Activated CD8-positive, alpha-beta memory T cell treated with anti-CD3 and anti-CD28 coated beads, Interleukin-2, amount 50 U/mL, for 1 hour (primary cell): ENCODE measurements around the gene BLOC1S5.
"Not testable (repeated sequence)": the region's sequence is repeated elsewhere in the genome, so short reads cannot be mapped to it uniquely, and the experiment has no call there.

Source experiments
- DNase-seq: peaks from one replicate; pipeline ENCODE4 v3.0.0-alpha.2; 2020; ENCODE audit errors: extremely low read depth

Gene BLOC1S5

DNA sequence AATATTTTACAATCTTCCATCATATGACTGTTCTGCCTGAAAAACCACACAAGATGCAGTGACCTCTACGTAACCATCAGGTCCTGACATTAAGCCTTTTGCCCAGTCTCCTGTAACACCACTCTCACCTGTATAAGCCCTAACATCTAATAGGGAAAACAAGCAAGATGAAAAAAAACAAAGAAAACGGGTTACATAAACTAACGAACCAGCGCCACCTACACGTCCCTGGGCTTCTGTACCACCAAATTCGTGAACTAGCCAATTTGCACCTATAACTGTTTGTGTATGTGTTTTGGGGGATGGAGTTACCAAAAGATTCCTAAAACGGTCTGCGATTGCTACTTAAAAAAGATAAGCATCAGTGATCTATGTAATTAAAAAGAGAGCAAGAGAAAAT, 70.2 kb downstream of the BLOC1S5 start:
- DNase-seq = no peak

DNA sequence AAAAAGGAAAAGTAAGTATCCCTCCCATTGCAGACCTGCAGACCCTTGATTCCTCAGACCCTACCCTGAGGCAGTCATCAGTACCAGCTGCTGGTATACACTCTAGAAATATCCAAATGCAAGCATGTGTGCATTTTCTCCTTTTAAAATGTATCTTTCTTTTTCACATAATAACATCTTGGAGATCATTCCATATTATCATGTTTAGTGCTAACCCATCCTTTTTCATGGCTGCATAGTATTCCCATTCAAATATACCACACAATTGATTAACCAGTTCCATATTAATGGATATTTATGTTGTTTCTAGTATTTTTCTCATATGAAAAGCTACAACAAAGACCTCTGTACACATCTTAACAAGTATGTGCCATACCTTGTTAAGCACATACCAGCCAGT, 70.8 kb downstream of the BLOC1S5 start:
- DNase-seq = no peak

DNA sequence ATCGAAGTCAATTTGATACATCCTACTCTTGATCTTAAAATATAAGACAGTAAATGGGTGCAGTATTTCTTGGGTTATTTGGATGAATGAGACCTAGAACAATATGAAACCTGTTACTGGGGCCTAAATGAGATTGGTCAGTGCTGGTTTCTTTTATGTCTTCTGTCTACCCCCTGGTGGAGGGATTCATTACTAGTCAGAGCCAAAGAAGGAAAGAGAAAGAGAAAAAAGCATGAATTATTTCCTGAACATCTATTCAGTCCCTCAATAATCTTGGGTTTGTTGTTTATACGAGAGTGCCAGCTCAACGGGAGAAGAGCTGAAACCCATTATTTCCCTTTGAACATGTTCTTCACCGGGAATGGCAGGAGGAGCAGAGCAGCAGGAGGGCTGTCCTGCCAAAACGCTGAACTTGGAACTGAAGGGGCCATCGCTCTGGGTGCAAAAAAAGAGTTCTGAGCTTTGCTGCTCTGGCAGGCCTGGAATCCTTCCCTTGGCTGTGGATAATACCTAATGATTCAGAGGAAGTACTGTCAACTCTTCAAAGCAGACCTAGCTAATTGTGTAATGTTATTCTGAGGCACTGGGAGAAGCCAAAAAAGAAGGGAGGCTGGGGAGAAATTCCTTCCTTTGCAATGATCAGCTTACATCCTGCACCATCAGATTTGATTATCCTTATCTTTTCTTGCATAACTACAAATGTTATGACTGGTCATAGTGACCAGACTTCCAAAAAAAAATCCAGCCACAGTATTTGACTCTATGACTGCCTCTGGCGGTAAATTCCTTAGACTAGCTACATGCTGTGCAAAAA, 72.0 kb downstream of the BLOC1S5 start:
- DNase-seq = no peak

DNA sequence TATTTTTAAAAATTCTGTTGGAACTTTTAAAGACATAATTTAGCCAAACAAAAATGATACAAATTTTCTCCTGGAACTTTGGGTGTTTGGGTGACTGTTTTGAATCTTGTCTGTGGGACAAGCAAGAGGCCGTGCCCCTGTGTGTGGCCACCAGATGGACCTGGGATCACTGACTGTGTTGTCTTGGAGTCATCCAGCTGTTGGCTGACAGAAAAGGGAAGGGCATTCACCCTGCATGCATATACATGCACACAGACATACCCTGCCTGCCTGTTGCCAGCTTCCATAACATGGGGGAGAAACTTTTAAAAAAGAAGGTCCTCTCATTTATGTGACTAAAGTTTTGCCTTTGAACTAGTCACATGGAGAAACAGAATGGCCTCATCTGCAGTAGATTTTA, 72.7 kb downstream of the BLOC1S5 start:
- DNase-seq = no peak

DNA sequence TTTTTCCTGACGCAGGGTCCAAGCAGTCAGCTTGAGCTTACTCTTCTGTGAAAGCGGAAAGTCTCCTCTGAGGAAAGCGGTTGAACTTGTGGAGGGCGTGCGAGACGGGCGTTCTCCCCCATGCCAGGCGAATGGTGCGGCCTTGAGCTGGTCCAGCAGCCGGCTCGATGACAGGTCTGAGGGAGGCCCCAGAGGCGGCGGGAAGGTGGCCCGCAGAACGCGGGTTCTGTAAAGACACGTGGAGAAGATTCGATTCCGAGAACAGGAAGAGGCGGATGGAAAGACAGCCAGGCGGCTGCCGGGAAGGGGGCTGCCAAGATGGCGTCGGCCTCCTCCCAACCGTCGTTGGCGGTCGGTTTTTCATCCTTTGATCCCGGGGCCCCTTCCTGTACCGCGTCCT, 78.0 kb downstream of the BLOC1S5 start:
- DNase-seq = no peak

DNA sequence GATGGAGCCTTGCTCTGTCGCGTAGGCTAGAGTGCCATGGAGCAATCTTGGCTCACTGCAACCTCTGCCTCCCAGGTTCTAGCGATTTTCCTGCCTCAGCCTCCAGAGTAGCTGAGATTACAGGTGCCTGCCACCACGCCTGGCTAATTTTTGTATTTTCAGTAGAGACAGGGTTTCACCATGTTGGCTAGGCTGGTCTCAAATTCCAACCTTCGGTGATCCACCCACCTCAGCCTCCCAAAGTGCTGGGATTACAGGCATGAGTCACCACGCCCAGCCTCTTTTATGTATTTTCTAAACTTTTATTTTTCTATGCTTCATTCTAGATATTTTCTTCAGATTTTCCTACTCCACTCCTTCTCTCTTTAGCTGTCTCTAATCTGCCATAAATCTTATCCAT, 80.2 kb downstream of the BLOC1S5 start:
- DNase-seq = not testable (repeated sequence)

DNA sequence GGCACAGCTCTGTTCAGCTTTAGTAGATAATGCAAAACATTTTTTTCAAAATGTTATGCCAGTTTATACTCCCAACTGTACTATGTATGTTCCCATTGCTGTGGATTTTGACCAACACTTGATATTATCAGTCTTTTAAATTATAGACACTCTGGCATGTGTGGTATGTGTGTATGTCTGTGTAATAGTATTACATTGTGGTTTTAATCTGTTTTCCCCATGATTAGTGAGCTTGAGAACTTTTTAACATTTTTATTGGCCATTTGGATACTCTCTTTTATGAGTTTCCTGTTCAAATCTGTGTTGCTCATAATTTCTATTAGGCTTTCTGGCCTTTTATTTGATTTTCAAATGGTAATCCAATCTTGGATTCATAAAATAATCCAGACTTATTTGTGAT, 84.4 kb downstream of the BLOC1S5 start:
- no peak for DNase-seq

DNA sequence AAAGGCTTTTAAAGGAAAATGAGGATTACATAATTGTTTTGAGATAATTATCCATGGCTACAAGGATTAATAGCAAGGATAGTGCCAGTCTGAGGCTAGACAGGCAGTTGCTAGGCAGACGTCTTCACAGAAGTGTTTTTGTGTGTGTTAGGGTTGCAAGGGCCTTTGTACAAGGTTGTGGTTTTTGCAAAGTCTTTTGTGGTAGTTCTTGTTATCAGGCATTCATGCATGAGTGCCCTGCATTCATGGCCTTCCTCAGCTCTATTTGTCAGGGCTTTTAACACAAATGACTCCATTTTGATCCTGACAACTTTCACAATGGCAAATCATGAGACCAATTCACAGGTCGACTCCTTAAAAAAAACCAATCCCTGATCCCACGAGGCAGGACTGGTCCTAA, 85.5 kb downstream of the BLOC1S5 start:
- DNase-seq = no peak

DNA sequence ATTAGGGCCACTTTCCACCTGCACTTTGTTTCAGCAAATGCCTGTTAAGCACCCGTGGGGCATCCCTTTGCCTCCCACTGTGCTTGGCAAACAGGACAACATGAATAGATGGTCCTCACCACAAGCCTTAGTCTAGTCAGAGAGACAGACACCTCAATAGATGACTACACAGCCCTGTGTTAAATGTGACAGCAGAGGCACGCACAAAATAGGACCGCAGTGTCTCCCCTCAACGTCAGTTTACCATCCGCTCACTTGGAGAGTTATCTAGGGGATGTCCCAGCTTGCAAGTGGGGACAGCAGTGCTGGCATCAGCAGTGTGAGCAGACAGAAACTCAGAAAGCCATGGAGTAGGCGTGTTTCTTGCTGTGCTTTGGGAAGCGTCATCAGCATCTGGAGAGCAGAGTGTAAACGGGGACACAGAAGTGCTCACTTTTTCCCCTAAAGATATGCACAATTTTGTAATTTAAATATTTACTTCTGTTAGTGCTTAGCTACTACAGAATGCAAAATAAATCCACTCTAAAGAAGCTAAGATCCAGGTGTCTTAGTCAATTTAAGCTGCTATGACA, 87.6 kb downstream of the BLOC1S5 start:
- DNase-seq = no peak

DNA sequence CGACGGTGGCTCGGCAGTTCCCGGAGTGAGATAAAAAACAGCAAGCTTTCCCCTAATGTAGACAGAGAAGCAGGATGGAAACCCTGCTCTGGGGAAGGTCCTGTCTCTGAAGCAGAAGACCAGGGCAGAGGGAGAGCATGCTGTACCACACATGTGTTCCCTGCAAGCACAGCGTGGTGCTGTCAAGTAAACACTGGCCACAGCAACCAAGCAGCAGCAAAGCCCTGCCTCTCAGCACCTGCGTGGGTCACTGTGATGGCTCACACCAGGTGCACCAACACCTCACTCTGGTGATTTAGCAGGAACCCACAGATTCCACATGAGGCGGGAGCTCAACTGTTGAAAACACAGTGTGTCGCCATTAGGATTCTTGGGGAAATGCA, 88.4 kb downstream of the BLOC1S5 start:
- no peak for DNase-seq

DNA sequence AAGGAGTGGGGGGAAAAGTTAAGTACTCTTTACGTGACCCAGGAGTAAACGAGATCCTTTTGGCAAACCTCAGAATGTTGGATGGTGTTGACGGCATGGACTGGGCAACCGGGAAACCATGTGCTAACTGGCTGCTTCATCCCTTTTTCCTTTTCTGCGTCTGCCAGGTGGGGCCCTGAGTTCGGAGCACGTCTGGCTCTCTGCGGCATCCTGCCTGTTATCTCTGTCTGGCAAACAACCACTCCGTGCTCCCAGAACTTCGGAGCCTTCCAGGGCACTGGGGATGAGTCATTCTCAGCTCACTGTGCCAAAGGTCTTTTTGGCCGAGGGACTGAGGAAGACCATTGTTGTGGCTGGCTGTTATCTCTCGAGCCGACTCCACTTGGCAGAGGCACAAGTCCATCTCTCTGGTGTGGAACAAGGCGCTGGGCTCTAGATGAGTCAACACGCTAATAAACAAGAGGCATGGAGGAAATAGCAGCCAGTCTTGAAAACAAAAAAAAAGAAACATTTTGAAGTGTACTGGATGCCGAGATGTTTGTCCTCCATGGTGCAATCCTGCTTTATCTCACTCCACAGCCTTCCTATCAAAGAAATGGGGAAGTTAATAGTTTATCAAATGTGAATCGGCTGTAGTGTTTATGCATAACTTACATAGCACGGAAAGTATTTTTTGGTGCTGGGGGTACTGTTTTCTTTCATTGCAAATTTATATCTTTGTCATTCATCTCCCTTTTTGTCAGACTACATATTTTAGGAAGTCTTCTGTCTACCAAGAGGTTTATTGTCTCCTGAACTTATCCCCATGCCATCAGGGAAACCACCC, 89.0 kb downstream of the BLOC1S5 start:
- DNase-seq = no peak

DNA sequence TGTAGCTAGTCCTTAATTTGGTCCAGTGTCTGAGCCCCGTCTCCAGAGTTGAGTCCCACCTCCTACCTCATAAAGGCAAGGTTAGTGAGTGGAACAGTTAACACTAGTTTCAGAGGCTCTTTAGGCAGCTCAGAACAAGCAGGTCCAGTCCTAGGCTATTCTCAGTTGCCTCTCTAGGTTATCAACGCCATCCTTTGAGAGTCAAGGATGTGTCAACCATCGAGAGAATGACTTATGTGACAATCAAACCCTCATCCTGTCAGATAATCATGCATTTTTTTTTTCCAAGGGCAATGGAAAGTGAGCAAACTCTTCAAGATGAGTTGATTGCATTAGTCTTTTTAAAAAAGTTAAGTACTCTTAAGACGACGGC, 89.6 kb downstream of the BLOC1S5 start:
- no peak for DNase-seq

DNA sequence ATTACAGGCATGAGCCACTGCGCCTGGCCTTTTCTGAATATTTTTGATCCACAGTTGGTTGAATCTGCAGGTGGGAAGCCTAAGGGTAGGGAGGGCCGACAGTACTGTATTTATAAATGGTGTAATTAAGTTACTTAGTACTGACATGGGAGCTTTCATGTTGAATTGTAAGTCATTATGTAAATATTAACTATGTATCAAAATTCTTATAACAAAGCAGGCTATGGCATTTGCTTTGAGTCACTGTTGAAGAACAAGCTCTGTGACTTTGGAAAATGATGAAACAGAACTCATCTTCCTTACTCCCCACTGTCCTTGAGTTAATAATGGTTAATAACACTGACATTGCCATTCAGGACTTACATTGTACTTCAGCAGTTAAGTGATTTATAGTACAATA, 90.6 kb downstream of the BLOC1S5 start:
- DNase-seq = no peak

DNA sequence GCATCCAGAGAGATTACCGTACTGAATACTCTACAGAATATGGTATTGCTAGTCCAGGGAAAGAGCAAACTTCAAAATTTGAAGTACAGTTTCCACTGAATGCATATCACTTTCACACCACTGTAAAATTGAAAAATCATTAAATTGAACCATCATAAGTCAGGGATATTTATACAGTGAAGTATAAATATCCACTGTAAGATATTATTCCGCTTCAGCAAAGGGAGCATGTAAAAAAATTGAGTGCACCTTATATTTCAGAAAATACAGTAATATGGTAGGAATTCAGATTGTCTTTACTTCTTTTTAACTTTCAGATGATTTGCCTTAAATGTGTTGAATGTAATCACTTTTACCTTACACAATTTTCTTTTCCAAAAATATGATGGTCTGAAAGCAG, 92.7 kb downstream of the BLOC1S5 start:
- no peak for DNase-seq

DNA sequence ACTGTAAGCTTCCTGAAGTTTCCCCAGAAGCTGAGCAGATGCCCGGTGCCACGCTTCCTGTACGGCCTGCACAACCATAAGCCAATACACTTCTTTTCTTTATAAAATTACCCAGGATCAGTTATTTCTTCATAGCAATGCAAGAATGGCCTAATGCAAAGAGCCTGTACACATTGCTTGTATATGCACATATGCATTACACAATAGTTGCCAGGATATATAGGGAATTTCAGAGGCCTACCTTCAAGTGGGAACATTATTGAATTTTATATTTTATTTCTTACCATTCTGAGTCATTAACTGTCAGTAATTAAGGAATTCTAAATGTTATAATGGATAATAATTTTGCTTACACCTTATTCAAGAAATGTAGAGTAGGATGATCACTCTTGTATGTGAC, 93.6 kb downstream of the BLOC1S5 start:
- no peak for DNase-seq
